Stimulated activated CD4-positive, alpha-beta T cell treated with anti-CD3 and anti-CD28 coated beads, Interleukin-15, amount 100 ng/mL, for 48 hours (primary cell): ENCODE measurements around the gene RTP1.
"Not testable (repeated sequence)": the region's sequence is repeated elsewhere in the genome, so short reads cannot be mapped to it uniquely, and the experiment has no call there.

Experiments used
- DNase-seq, 2 donors: peaks; one replicate each; pipeline ENCODE4 v3.0.0-alpha.2; 2020; ENCODE audit warnings: low read depth in 2 of 2

Gene RTP1, protein sequence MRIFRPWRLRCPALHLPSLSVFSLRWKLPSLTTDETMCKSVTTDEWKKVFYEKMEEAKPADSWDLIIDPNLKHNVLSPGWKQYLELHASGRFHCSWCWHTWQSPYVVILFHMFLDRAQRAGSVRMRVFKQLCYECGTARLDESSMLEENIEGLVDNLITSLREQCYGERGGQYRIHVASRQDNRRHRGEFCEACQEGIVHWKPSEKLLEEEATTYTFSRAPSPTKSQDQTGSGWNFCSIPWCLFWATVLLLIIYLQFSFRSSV

DNA sequence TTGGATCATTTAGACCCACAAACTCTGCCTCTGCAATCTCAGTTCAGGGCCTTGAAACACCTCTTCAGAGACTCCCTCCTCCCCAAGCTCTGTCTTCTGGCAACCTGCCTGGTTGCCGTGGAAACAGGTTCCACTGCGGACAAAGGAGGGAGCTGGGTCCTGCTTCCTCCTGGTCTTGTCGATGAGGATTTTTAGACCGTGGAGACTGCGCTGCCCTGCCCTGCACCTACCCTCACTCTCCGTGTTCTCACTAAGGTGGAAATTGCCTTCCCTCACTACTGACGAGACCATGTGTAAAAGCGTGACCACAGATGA is at the start of gene RTP1:
TSS of gene RTP1 (plus strand) at position 152 of the 315 bp plus-strand sequence. CDS start at position 182, 30 bp downstream.
- no peak for DNase-seq

DNA sequence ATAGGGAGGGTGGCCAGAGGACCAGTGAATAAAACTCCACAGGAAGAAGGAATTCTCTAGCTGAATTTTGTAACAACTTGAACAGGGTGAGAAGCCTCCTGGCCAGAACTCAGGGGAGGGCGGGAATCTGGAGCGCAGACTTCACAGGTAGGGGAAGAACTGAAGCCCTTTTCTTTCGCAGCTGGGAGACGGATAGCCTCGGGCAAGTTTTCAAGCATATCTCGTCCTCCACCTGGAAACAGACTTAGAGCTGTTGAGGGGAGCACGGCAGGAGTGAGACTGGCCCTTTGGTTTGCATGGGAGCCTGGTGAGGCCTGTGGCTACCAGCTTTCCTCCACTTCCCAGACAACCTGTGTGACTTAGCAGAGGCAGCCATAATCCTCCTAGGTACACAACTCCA is 47.1 kb upstream of the RTP1 start:
- no peak for DNase-seq

DNA sequence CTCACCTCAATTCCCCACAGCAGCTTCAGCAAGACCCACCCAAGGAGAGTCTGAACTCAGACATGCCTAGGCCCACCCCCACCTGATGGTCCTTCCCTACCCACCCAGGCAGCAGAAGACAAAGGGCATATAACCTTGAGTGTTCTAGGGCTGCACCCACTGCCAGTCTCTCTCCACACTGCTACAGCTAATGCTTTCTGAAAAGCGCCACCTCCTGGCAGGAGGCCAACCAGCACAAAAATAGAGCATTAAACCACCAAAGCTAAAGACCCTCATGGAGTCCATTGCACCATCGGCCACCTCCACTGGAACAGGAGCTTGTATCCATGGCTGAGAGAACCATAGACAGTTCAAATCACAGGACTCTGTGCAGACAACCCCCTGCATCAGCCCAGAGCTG is 46.7 kb upstream of the RTP1 start:
- peak; percentile 52 to 53 for DNase-seq

DNA sequence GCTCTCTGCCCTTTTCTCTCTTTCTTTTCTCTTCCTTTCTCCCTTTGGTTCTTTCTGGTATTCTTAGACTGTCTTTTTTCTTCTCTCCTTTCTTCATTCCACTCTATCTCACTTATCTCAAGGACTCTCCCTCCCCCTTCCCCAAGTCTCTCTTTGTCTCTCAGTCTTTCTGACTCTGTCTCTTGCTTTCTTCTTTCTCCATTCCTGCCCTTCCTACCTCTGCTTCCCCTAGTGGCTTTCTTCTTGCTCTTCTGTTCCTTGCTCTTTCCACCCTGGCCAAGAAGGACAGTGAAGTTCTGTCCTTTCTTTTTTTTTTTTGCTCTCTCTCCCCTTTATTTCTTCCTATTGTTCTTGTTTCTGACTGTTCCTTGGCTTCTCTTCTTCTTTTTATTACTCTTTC is 35.7 kb upstream of the RTP1 start:
- no peak for DNase-seq

DNA sequence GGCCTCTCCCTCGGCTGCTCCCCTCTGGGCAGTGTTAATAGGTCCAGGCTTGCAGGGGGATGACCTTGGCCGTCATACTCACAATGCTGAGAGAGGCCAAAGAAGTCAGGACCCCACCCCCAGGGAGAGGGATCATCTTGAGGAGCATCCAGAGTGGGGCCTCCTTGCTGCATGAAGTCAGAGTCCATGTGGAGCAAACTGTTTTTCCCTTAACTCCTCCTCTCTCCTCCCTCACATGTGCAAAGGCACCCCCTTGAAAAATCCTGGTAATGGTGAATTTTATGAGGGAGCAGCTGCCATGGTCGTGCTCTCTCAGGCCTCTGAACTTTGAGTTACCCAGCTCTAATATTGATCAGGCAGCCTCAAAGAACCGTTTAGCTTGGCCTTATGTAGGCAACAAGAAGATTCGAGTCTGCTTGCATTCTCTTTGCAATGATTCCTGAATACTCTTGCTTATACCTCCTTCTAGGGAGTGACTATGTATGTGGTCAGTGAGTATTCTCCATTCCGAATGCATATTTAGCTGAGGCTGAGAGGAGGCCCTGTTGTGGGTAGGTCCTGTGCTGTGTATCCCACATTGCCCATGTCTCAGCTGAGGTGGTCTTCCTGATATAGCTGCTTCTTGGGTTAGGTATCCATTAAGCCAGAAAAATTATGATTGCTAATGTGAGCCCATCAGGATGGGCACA is 34.9 kb upstream of the RTP1 start:
- no peak for DNase-seq

DNA sequence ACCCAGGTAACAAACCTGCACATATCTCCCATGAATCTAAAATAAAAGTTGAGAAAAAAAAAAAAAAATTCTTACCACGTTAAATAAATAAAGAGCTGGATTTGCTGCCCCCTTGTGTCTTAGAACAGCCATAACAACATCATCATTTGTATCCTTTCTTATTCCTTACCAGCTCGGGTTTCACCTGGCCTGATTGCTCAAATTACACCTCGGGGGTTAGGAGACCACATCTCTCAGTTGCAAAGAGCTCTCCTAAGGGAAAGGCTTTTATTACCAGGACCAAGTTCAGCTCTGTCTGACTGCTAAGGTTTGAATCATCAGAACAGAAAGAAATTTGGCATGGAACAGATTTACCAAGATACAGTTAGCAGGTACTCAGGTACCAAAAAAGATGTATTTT is 32.1 kb upstream of the RTP1 start:
- DNase-seq: peak in 1 of 2 donors; percentile 14

DNA sequence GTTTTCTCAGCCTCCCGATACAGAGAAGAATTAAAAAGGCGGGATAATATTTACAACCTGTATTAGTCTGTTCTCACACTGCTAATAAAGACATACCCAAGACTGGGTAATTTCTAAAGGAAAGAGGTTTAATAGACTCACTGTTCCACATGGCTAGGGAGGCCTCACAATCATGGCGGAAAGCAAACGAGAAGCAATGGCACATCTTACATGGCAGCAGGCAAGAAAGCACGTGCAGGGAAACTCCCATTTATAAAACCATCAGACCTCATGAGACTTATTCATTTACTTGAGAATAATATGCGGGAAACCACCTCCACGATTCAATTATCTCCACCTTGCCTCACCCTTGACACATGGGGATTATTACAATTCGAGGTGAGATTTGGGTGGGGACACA is 30.5 kb upstream of the RTP1 start:
- DNase-seq: no peak

DNA sequence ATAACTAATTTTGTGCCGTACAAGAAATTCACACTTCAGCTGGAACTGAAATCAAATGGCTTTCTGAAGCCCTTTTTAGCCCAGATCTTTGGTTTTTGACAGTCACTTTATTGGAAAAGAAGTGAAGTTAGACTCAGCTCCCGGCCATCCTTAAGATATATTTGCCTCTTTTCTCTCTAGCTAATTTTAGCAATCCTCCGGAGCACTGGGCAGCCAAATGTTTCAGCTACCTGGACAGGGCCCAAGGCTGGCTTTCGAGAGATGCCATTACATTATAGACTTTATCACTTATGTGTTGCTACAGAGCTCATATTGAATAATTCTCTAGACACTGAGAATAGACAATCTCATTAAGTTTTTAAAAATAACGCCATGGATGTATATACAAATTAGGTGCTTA is 29.5 kb upstream of the RTP1 start:
- DNase-seq: no peak

DNA sequence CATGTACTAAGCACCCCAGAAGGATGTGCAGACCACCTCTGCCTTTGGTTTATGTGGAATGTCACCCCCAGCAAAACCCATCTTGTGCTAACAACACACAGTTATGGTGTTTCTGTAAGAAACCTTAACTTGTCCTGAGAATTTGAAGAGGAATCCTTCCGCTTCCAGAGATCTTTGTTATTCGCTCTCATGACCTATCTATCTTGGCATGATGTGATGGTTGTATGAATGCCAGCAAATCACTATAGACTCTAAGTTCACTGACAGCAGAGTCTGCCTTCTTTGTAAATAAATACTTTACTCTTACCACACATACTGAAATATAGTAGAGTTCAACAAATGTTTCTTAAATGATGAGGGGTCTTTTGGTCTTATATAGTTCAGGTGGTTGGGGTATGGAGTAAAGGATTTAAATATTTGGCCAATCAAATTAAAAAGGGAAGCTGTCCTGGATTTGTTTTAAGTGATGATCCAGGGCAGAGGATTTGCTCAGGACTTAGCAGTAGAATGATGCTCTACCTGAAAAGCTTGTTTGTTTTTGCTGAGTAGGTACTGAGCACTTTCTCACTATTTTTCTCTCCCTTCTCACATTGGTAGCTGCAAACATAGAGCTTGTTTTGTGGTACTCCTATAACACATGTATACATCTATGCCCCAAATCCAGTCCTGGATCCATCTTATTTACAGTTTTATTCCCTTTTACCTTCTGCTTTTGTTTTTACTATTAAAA is 27.9 kb upstream of the RTP1 start:
- DNase-seq: no peak

DNA sequence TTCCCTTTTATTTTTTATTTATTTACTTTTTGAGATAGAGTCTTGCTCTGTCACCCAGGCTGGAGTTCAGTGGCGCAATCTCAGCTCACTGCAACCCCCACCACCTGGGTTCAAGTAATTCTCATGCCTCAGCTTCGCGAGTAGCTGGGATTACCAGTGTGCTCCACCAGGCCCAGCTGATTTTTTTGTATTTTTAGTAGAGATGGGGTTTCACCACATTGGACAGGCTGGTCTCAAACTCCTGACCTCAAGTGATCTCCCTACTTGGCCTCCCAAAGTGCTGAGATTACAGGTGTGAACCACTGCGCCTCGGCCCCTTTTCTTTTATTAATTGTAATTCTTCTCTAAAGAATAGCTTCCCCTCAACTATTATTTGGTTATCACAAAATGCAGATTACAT is 26.4 kb upstream of the RTP1 start:
- DNase-seq: not testable (repeated sequence)

DNA sequence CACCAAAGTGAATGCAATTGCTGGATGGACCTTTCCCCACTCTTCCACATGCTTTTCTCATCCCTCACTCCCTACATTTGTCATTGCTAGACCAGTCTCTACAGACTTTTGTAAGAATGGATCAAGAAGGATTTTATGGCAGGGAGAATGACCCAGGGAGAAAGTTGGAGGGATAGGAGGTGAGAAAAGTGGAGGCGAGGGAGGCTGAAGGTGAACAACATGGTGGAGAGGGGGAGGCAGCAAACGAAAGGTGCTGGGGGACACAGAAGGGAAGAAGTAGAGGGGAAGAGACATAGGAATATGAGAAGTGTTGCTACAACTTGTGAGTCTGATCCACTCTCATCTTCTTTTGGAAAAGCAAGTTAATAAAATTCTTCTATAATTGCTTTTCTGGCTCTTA is 24.4 kb upstream of the RTP1 start:
- DNase-seq: no peak

DNA sequence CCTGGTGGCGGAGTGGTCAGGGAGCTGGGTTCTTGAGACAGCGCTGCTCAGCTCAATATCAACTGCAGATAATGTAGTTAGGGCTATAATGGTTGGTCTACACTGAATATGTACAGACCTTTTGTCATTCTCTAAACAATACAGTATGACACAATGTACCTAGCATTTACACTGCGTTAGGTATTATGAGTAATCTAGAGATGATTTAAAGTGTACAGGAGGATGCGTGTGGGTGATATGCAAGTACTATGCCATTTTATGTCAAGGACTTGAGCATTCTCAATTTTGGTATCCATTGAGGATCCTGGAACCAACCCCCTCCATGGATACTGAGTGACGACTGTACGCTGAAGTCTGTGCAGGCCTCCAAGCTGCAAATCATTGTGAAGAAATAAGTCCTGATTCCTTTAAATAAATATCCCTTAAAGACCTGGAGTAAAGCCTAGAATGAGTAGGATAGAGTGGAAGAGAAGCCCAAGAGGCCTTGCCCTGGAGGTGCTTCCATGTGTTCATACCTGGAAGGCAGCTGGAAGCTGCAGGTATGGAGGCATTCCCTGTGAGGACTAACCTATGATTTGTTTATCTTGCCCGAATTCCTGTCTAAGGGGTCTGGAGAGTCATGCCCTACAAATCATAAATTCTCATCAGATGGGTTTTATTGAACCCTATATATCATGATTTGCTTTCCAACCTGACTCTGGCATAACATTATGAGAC is 15.7 kb upstream of the RTP1 start:
- no peak for DNase-seq

DNA sequence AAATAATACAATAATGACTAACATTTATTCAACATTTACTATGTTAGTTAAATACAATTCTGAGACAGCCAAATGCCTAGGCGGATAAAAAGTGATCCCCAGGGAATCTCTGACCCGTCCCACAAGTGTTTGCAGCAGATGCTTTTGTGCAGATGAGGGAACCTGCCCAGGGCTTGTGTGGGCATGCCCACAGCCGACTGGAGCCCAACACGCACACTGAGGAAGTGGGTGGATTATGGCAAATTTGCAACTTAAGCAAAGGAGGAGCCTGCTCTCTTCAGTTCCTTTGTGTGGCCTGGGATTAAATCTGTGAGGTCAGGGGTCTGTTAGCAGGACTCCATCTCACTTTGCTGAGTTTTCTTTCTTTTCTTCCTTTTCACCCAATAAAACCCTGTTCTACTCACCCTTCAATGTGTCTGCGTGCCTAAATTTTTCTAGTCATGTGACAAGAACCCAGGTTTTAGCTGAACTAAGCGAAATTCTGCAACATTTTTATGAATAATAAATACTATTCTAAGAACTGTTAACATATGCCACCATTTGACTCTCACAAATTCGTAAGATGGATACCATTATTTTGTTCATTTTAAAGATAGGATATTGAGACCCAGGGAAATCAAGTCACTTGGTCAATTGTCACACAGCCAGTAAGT is 13.9 kb upstream of the RTP1 start:
- no peak for DNase-seq

DNA sequence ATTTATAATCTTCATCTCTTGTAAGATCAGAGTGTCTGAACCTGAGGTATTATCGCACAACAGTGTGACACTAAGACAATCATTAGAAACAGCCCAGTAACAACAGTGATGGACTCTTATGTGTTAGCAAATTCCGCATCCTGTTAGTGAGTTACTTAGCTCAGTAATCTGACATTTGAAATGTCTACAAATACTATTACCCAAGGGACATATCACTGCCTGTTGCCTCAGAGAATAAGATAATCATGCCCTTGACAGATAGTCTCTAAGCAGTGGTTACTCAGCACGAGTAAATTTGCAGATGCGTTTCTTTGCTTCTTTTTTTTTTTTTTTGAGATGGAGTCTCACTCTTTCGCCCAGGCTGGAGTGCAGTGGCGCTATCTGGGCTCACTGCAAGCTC is 13.4 kb upstream of the RTP1 start:
- DNase-seq: no peak

DNA sequence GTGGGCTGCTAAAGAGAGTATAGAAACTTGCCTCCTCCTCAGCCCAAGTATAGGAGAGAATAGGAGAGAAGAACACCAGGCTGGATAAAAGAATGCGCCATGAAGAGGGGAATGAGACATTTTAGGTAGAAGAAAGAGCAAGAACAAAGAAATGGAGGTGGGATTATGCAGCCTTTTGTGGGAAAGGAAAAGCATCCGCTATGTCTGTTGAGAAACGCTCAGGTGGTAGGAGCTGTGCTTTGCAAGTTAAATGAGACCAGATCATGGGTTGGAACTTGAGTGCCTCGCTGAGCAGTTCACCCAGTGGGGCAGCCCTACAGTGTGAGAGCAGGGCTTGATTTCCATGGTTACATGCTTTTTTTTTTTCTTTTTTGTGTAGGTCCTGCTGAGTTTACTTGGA is 11.5 kb upstream of the RTP1 start:
- DNase-seq: no peak

DNA sequence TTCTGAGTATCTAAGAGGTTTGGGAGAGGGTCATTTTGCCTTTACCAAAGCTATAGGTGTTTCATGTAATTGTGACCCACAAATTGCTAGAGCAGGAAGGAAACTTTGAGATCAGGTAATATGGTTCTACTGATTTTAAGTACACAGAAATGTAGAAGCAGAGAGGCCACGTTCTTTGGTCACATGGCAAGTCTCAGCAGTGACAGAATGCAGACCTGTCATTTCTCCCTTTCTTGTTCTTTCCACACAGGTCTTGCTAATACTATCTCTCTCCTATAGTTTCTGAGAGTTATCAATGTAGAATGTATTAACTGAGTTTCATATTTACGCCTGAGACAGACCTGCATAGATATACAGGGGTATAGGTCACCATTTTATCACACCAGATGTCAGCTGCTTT is 10.9 kb upstream of the RTP1 start:
- DNase-seq: no peak

DNA sequence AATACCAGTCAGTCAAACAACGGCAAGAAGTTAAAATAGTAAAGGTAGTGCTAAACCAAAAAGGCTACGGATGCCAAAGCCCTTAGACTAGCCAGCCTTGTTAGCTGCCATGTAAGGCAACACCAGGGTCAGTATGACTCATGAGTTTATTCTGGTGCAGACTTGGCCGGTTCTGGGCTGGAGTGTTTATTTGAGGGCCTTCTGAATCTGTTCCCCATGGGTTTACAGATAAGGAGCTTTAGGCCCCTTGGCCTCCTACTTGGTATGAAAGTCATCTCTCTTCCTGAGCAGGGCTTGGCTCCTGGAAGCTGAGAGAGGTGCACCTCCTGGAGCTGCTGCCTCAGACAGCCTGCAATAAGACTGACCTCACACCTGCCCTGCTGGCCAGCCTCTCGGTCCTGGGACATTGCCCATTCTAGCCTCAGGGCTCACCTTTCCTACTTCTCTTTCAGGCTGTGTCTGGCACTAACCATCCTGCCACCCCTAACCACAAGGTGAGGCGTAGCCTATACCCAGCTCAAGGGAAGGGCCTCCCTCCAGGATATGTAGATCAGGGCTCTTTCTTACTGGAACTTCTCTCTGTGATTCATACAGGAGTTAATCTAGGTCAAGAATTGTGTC is 10.4 kb upstream of the RTP1 start:
- no peak for DNase-seq

DNA sequence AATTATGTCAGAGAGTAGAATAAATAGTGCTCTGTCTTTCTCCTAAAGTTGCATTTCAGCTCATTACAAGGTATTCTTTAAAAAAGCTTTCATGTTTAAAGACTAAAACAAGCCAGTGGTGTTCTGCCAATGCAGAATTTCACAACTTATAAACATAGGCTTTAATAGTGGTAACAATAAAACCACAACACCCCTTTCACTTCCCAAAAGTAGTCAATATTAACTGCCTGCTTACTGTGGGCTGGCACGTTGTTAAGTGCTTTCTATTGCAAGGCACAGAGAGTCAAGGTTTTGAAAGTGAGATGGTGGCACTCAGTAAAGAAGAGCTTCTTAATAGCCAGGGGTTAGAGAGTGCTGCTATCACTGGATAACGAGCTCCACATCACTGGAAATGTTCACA is 8.4 kb upstream of the RTP1 start:
- DNase-seq: no peak

DNA sequence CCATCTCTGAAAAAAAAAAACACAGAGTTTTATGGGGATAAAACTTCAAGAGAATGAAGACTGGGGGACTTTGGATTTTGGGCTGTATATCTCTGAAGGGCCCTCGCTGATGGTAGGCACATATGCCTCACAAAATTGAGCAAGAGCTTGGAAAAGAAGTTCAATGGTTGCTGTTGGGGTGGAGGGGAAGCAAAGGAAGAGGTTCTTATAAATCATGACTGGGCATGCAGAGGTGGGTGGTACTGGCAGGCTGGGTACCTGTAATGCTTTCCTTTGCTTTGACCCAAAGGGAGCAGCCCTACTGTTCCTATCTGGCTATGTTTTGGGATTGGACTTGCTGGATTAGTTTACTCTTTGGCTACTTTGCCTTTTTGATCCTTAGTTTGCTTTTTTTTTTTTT is 6.0 kb upstream of the RTP1 start:
- no peak for DNase-seq

DNA sequence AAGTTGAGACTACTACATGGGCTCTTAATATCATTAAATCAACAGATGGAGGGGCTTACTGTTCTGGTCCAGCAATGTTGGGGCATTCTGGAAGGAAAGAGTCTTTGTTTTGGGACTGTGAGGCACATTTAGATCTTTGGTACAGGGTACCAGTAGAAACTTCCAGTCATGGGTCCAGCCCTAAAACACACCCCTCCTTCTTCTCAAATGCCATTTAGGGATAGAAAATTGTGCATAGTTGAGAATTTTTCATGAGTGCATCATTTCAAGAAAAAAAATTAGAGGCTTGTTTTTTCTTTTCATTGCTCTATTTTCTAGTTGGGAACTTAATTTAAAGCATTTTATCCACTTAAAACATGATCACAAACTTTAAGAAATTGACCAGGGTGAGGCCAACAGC is 4.1 kb upstream of the RTP1 start:
- no peak for DNase-seq

DNA sequence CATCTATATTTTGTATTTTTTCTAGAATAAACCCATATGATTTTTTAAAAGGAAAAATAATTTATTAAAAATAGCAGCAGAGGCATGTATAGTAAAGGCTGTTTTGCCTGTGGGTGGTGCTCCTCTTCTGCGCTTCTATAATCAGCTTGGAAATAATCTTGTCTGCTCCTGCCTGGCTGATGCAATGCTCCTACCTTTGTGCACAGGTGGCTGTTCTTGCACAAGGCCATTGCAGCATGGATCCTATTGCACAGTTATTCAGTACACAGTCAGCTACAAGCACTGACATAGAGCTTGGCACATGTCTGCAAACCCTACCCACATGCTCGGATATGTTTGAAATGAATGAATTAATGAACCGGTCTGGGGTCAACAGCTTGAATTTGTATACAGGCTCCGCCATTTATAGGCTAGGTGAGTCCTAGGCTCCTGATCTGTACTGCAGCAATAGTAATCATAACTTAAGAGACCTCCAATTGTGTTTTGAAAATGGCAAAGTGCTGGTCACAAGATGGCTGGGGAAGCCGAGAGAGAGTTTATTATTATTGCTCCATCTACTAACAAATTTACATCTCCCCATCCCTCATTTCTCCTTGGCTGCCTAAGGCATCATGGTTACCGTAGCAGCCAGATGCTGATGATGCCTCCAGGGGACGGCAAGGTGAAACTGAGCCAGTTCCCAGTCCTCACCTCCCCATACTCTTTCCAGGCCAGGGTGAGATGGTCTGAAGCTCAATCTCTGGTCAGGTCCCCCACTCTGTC is 532 bp upstream of the RTP1 start:
- no peak for DNase-seq
